ENCODE measurements around the gene MOGAT1. TPM values are rescaled to one million over a fixed set of nuclear protein-coding genes. Genes with fewer than 3 reads are reported as not detected.

The MOGAT1 gene
- polyA plus RNA-seq (2011; rRNA removed) (not detected in 2 replicates), polyA minus RNA-seq (2011; rRNA and poly(A)+ RNA removed) (not detected in 2 replicates)

DNA sequence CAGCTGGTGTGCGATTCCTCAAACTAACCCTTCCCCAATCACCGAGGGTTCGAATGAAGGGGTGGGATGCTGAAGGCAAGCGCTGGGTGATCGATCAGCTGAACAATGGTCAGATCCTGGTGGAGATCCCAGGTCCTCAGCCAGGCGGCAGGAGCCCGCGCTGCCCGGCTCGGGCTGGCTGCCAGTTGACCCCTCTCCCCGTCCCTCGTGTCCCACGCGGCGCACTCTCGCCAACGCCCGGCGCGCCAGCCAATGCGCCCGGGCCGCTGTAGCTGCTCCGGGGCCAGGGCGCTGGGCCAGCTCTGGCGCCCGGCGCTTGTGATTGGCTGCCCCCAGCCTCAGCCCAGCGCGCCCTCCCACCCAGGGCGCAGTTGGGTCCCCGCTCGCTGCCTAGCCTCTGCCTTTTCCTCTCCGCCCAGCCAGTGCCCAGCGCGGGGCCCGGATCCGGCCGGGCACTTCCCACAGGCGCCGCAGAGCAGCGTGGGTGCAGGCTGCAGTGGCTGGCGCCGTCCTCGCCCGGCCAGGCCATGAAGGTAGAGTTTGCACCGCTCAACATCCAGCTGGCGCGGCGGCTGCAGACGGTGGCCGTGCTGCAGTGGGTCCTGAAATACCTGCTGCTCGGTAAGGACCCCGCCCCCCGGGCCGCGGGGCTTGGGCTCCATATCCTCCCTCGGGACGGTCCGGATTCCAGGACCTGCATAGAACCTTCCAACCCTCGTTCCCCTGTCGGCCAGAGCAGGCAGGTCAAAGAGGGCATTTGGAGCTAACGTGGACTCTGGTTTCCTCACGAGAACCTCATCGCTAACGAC lies at the start of gene MOGAT1:
TSS of gene MOGAT1 (plus strand) at position 400 of the 809 bp plus-strand sequence. CDS start at position 528, 128 bp downstream.
- Histone ChIP-seq H3K9me3 (ENCODE audit: control insufficient read depth, insufficient read depth, low read length) (no peaks in the 10 kb centered on the region), H3K4me3 (ENCODE audit: low read depth, low read length) (peak within 1 kb of the TSS; percentile 48), H3K27ac (ENCODE audit: low read depth, low read length) (no peak within 1 kb of the TSS), H3K27me3 (ENCODE audit: control insufficient read depth, insufficient read depth, low read length) (peaks cover 22% of the 10 kb centered on the region)
- TF ChIP-seq CTCF (IDR thresholded peaks at IDR 0.05; ENCODE audit: low read depth, low read length): no peak
- POLR2A ChIA-PET: no interaction called here
- DNase-seq (ENCODE audit: low read depth, low spot score): no peak
- CTCF ChIA-PET: interaction anchor here (2.6 kb wide), 1 partner anchor 20 kb away, joined by 11 read pairs; no protein-coding TSS in a partner anchor

DNA sequence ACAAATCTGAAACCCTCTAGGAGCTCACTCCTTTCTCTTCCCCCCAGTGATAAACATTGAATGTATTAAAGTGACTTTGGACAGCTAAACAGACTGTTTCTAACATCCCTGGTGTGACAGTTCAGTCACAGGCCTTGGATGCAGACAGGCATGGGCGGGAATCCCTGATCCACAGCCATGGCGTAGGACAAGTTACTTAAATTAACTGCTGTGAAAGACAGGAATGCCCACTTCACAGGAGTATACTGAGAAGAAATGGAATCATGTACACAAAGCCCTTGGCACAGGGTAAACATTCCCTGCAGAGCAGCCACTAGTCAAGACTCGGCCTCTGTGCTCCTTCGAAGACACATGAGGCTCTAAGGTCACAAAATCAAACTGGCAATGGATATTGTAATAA lies 49.6 kb upstream of the MOGAT1 start:
- ChIA-PET CTCF (no interaction called here), POLR2A (no interaction called here)
- TF ChIP-seq CTCF (IDR thresholded peaks at IDR 0.05; ENCODE audit: low read depth, low read length): no peak

GRCh38 chr2:222622910-222623309 lies 48.5 kb upstream of the MOGAT1 start:
- TF ChIP-seq CTCF (IDR thresholded peaks at IDR 0.05; ENCODE audit: low read depth, low read length): no peak
- POLR2A ChIA-PET: no interaction called here
- no peaks in the 10 kb centered on the region for H3K27me3 ChIP-seq (ENCODE audit: control insufficient read depth, insufficient read depth, low read length)
- no peak overlapping the region for H3K27ac ChIP-seq (ENCODE audit: low read depth, low read length)
- CTCF ChIA-PET: interaction anchor here (0.6 kb wide), 1 partner anchor 11 kb away, joined by 3 read pairs; no protein-coding TSS in a partner anchor
- no peak for DNase-seq (ENCODE audit: low read depth, low spot score)
- H3K4me3 ChIP-seq (ENCODE audit: low read depth, low read length): no peak overlapping the region
- no peaks in the 10 kb centered on the region for H3K9me3 ChIP-seq (ENCODE audit: control insufficient read depth, insufficient read depth, low read length)

More for the DNA sequence above, 49.6 kb upstream of the MOGAT1 start:
- Histone ChIP-seq H3K27me3 (ENCODE audit: control insufficient read depth, insufficient read depth, low read length) (no peaks in the 10 kb centered on the region), H3K4me3 (ENCODE audit: low read depth, low read length) (no peak overlapping the region), H3K27ac (ENCODE audit: low read depth, low read length) (no peak overlapping the region), H3K9me3 (ENCODE audit: control insufficient read depth, insufficient read depth, low read length) (no peaks in the 10 kb centered on the region)
- DNase-seq (ENCODE audit: low read depth, low spot score): no peak

DNA sequence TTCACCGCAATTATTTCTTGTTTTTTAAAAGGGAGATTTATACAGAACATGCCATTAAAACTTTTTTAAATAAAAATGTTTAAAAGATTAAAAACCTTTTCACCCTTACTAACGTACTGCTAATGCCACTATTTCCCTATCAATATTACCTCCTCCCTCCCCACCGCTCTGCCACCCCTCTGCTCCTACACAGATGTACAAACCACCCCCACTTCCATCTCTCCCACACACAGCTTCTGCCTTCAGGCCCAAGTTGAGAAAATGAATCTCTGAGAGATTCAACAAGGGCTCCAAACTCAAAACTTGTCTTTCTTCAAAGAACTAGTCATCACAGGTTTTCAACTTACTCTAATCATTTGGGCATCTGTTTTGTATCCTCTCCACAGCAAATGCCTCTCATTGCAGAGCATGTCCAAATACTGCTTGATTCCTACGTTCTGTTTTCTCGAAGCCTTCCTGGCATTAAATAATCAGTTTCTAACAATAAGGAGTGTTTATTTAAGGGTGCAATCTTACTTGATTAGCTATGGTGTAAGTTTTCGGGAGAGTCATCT lies 47.6 kb upstream of the MOGAT1 start:
- ChIA-PET CTCF (interaction anchor here (0.8 kb wide), 1 partner anchor 9 kb away, joined by 3 read pairs; no protein-coding TSS in a partner anchor), POLR2A (no interaction called here)
- no peak for DNase-seq (ENCODE audit: low read depth, low spot score)
- H3K4me3 ChIP-seq (ENCODE audit: low read depth, low read length): no peak overlapping the region
- no peak overlapping the region for H3K27ac ChIP-seq (ENCODE audit: low read depth, low read length)
- no peaks in the 10 kb centered on the region for H3K27me3 ChIP-seq (ENCODE audit: control insufficient read depth, insufficient read depth, low read length)
- TF ChIP-seq CTCF (IDR thresholded peaks at IDR 0.05; ENCODE audit: low read depth, low read length): no peak
- no peaks in the 10 kb centered on the region for H3K9me3 ChIP-seq (ENCODE audit: control insufficient read depth, insufficient read depth, low read length)

DNA sequence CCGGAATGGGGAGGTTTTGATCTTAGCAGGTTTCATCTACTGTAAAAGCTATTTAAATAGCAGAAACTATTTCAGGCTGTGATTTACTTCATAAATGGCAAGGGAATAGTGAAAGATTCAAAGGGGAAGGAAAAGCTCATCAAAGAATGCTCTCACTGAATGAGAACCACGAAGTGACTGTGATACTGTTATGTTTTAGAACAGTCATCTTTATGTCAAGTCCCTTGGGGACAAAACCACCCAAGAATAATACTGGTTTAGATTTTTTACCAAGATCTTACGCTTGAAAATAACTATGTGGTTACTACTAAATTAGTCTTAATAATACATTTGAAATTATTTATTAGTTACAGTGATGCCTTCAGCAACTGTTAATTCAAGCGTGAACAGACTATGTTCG lies 43.7 kb upstream of the MOGAT1 start:
- CTCF ChIA-PET: interaction anchor here (0.7 kb wide), 1 partner anchor 66 kb away, joined by 3 read pairs; no protein-coding TSS in a partner anchor
- H3K27ac ChIP-seq (ENCODE audit: low read depth, low read length): no peak overlapping the region

More for the DNA sequence above, 43.7 kb upstream of the MOGAT1 start:
- TF ChIP-seq CTCF (IDR thresholded peaks at IDR 0.05; ENCODE audit: low read depth, low read length): no peak
- H3K4me3 ChIP-seq (ENCODE audit: low read depth, low read length): no peak overlapping the region
- POLR2A ChIA-PET: no interaction called here
- no peaks in the 10 kb centered on the region for H3K27me3 ChIP-seq (ENCODE audit: control insufficient read depth, insufficient read depth, low read length)
- H3K9me3 ChIP-seq (ENCODE audit: control insufficient read depth, insufficient read depth, low read length): no peaks in the 10 kb centered on the region
- no peak for DNase-seq (ENCODE audit: low read depth, low spot score)

Measured in AG04450 (cell line).